Measurements from ENCODE around the gene POLE. TPM values are rescaled to one million over a fixed set of nuclear protein-coding genes. Genes with fewer than 3 reads are reported as not detected.

POLE gene
- total RNA-seq, 1 donor from 2014 or later, result 10.5 TPM

DNA sequence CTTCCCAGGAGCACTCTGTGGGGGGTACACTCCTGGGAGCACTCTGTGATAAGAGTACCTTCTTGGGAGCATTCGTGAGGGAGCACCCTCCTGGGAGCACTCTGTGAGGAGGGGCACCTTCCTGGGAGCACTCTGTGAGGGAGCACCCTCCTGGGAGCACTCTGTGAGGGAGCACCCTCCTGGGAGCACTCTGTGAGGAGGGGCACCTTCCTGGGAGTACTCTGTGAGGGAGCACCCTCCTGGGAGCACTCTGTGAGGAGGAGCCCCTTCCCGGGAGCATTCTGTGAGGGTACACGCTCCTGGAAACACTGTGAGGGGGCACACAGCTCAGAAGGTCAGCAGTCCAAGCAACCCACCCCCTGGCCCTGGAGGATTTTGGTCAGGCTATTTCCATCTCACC lies 99.4 kb downstream of the POLE start:
- no peak for DNase-seq (ENCODE audit: low read depth)
- Histone ChIP-seq H3K27me3 (ENCODE audit: control insufficient read depth, insufficient read depth, low read length) (peaks cover 1% of the 10 kb centered on the region), H3K4me3 (ENCODE audit: low read depth, low read length) (no peak overlapping the region), H3K36me3 (ENCODE audit: control insufficient read depth, insufficient read depth, low read length) (no peaks in the 10 kb centered on the region)
- TF ChIP-seq CTCF (IDR thresholded peaks at IDR 0.05; ENCODE audit: insufficient read depth, low read length, severe bottlenecking), result no peak
- FAIRE-seq, result no peak

- TF ChIP-seq CTCF (IDR thresholded peaks at IDR 0.05; ENCODE audit: insufficient read depth, low read length, severe bottlenecking), result no peak
- DNase-seq (ENCODE audit: low read depth) (no peak), FAIRE-seq (no peak)
- H3K36me3 ChIP-seq (ENCODE audit: control insufficient read depth, insufficient read depth, low read length), result no peaks in the 10 kb centered on the region
- no peak overlapping the region for H3K4me3 ChIP-seq (ENCODE audit: low read depth, low read length)
- peaks cover 1% of the 10 kb centered on the region for H3K27me3 ChIP-seq (ENCODE audit: control insufficient read depth, insufficient read depth, low read length)
These were observed 100.2 kb downstream of the POLE start for GRCh38 chr12:132586929-132587328.

GRCh38 chr12:132585177-132585576 lies 102.0 kb downstream of the POLE start:
- DNase-seq (ENCODE audit: low read depth) (no peak), FAIRE-seq (no peak)
- Histone ChIP-seq H3K27me3 (ENCODE audit: control insufficient read depth, insufficient read depth, low read length) (peaks cover 1% of the 10 kb centered on the region), H3K4me3 (ENCODE audit: low read depth, low read length) (no peak overlapping the region), H3K36me3 (ENCODE audit: control insufficient read depth, insufficient read depth, low read length) (peaks cover 1% of the 10 kb centered on the region)
- TF ChIP-seq CTCF (IDR thresholded peaks at IDR 0.05; ENCODE audit: insufficient read depth, low read length, severe bottlenecking), result no peak

- no peak for TF ChIP-seq CTCF (IDR thresholded peaks at IDR 0.05; ENCODE audit: insufficient read depth, low read length, severe bottlenecking)
- no peak for DNase-seq (ENCODE audit: low read depth)
- H3K4me3 ChIP-seq (ENCODE audit: low read depth, low read length), result no peak overlapping the region
- H3K36me3 ChIP-seq (ENCODE audit: control insufficient read depth, insufficient read depth, low read length), result peaks cover 1% of the 10 kb centered on the region
- peaks cover 1% of the 10 kb centered on the region for H3K27me3 ChIP-seq (ENCODE audit: control insufficient read depth, insufficient read depth, low read length)
- FAIRE-seq, result no peak
These were observed 102.7 kb downstream of the POLE start for GRCh38 chr12:132584429-132584828.

DNA sequence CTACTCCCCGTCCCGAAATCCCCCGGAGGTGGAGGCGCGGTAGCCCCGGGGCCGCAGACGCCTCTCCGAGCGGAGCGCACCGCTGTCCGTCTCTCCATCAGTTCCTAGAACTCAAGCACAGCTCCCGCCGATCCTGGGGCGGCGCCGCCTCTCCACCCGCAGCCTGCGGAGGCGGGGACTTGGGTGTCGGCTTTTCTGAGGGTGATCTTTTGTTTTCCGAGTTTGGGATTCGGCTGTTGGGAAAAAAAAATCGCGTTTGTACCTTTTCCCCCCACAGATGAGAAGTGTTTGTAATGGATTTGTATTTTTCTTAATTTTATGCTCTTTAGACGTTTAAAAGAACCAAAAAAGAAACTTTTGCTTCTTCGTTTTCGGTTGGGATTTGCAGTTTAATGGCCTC lies 103.4 kb downstream of the POLE start:
- DNase-seq (ENCODE audit: low read depth), result no peak
- Histone ChIP-seq H3K36me3 (ENCODE audit: control insufficient read depth, insufficient read depth, low read length) (peaks cover 1% of the 10 kb centered on the region), H3K27me3 (ENCODE audit: control insufficient read depth, insufficient read depth, low read length) (peaks cover 1% of the 10 kb centered on the region), H3K4me3 (ENCODE audit: low read depth, low read length) (no peak overlapping the region)
- TF ChIP-seq CTCF (IDR thresholded peaks at IDR 0.05; ENCODE audit: insufficient read depth, low read length, severe bottlenecking), result no peak
- no peak for FAIRE-seq

- no peak for DNase-seq (ENCODE audit: low read depth)
- Histone ChIP-seq H3K36me3 (ENCODE audit: control insufficient read depth, insufficient read depth, low read length) (peaks cover 1% of the 10 kb centered on the region), H3K27me3 (ENCODE audit: control insufficient read depth, insufficient read depth, low read length) (peaks cover 1% of the 10 kb centered on the region), H3K4me3 (ENCODE audit: low read depth, low read length) (no peak overlapping the region)
- no peak for TF ChIP-seq CTCF (IDR thresholded peaks at IDR 0.05; ENCODE audit: insufficient read depth, low read length, severe bottlenecking)
- no peak for FAIRE-seq
These were observed 103.8 kb downstream of the POLE start for GRCh38 chr12:132583411-132583710.

Measured in bronchial epithelial cell (primary cell).